ENCODE data around the gene SLC27A2. TPM values are rescaled to one million over a fixed set of nuclear protein-coding genes. Genes with fewer than 3 reads are reported as not detected.
A peak's percentile ranks its signal among the peaks of the same experiment; 100 is the strongest.
"Not testable (repeated sequence)": the region's sequence is repeated elsewhere in the genome, so short reads cannot be mapped to it uniquely, and the experiment has no call there.

The SLC27A2 gene
- total RNA-seq (2014; rRNA removed): 5.8 and 8.1 TPM in 2 replicates
- Bru-seq, nascent RNA: percentile 31 among the genes with signal in this experiment
- BruChase-seq, experiment 1, labeled RNA remaining after a 6-hour chase: percentile 25 among the genes with signal in this experiment
- BruChase-seq, experiment 2, labeled RNA remaining after a 2-hour chase: percentile 23 among the genes with signal in this experiment
- long read RNA-seq, transcript SLC27A2-201 (10 exons, 2,394 nt): major isoform, 9 of 9 reads
- long read RNA-seq, partial matches to known transcripts: 0 of 9 reads
- long read RNA-seq, other reads (novel, unspliced or antisense): 0 of 9 reads

DNA sequence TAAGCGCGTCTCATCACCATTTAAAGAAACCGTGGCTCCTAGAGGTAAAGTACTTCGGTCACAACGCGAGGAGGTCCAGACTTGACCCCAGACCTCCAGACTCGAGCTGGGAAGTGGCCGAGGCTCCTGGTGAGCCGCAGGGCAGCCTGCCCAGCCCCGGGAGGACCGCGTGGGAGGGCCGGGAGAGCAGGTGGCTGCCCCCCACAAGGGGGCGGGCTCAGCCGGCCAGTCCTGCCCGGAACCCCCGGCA lies at the start of gene SLC27A2:
Gene SLC27A2, plus strand, starts transcription at position 228 of the 250 bp plus-strand sequence. CDS start 232 bp downstream, outside the sequence.
- no peak within 1 kb of the TSS for H3K27ac ChIP-seq (ENCODE audit: low read length)
- CTCF ChIA-PET: interaction anchor here (1.2 kb wide), 1 partner anchor 134 kb away, joined by 8 read pairs; no protein-coding TSS in a partner anchor

GRCh38 chr15:50132251-50132984 lies 49.6 kb upstream of the SLC27A2 start:
- BruUV-seq (replicated peaks); DNase-seq; H3K4me2 ChIP-seq (ENCODE audit: low read length); H4K20me1 ChIP-seq (ENCODE audit: low read length); H2AFZ ChIP-seq (ENCODE audit: low read length); H3K9ac ChIP-seq (ENCODE audit: low read length); H3K4me3 ChIP-seq (ENCODE audit: low read length); H3F3A ChIP-seq (ENCODE audit: low read length, unreplicated experiment); POLR2A ChIA-PET (ENCODE audit: unreplicated experiment); H3K9me2 ChIP-seq (replicated peaks; ENCODE audit: low read length); CTCF ChIA-PET; H3K36me3 ChIP-seq (ENCODE audit: low read depth, low read length); intact Hi-C loops (cut with micrococcal nuclease); H3K27me3 ChIP-seq (ENCODE audit: low read length); H3K27ac ChIP-seq (ENCODE audit: low read length); H3K79me2 ChIP-seq (ENCODE audit: low read length); H3K9me3 ChIP-seq (ENCODE audit: low read length); ATAC-seq: not testable (repeated sequence)
- H3K4me1 ChIP-seq (ENCODE audit: insufficient read depth, low read length): peaks cover 24% of the 10 kb centered on the region

More for the DNA sequence above, at the start of gene SLC27A2:
- intact Hi-C loops (cut with micrococcal nuclease): loop anchor here (10.0 kb wide), 1 partner anchor 133 kb away; no protein-coding TSS in a partner anchor
- Histone ChIP-seq H3F3A (ENCODE audit: low read length, unreplicated experiment) (no peaks in the 10 kb centered on the region), H3K79me2 (ENCODE audit: low read length) (no peaks in the 10 kb centered on the region), H3K27me3 (ENCODE audit: low read length) (no peaks in the 10 kb centered on the region), H3K9ac (ENCODE audit: low read length) (peak within 1 kb of the TSS; percentile 38; the same call in 1 of the 2 replicates), H3K36me3 (ENCODE audit: low read depth, low read length) (no peaks in the 10 kb centered on the region), H3K4me2 (ENCODE audit: low read length) (peak within 1 kb of the TSS; percentile 92), H2AFZ (ENCODE audit: low read length) (peak within 1 kb of the TSS; percentile 94), H4K20me1 (ENCODE audit: low read length) (no peaks in the 10 kb centered on the region), H3K4me3 (ENCODE audit: low read length) (peak within 1 kb of the TSS; percentile 78), H3K9me3 (ENCODE audit: low read length) (no peaks in the 10 kb centered on the region), H3K4me1 (ENCODE audit: insufficient read depth, low read length) (peaks cover 12% of the 10 kb centered on the region; the same call in 1 of the 2 replicates), H3K9me2 (replicated peaks; ENCODE audit: low read length) (no peaks in the 10 kb centered on the region)
- DNase-seq (peak; percentile 53), ATAC-seq (peak; percentile 80)
- POLR2A ChIA-PET (ENCODE audit: unreplicated experiment): no interaction called here
- BruUV-seq (replicated peaks): no TSS peak
- no peak for TF ChIP-seq EZH2 (IDR thresholded peaks at IDR 0.05; ENCODE audit: low read length, unreplicated experiment)
- TF ChIP-seq, protein P1, sequence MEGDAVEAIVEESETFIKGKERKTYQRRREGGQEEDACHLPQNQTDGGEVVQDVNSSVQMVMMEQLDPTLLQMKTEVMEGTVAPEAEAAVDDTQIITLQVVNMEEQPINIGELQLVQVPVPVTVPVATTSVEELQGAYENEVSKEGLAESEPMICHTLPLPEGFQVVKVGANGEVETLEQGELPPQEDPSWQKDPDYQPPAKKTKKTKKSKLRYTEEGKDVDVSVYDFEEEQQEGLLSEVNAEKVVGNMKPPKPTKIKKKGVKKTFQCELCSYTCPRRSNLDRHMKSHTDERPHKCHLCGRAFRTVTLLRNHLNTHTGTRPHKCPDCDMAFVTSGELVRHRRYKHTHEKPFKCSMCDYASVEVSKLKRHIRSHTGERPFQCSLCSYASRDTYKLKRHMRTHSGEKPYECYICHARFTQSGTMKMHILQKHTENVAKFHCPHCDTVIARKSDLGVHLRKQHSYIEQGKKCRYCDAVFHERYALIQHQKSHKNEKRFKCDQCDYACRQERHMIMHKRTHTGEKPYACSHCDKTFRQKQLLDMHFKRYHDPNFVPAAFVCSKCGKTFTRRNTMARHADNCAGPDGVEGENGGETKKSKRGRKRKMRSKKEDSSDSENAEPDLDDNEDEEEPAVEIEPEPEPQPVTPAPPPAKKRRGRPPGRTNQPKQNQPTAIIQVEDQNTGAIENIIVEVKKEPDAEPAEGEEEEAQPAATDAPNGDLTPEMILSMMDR (conservative IDR thresholded peaks at IDR 0.05; ENCODE audit: low read depth, low read length): peak; percentile 49; the same call in 1 of the 2 replicates

- POLR2A ChIA-PET (ENCODE audit: unreplicated experiment): interaction anchor here (0.7 kb wide), 1 partner anchor 1254 kb away, joined by 4 read pairs; no protein-coding TSS in a partner anchor
- BruUV-seq (replicated peaks): no TSS peak
- H3K79me2 ChIP-seq (ENCODE audit: low read length): no peaks in the 10 kb centered on the region
These were observed 47.4 kb upstream of the SLC27A2 start for GRCh38 chr15:50134524-50135024.

More at GRCh38 chr15:50134524-50135024, 47.4 kb upstream of the SLC27A2 start:
- Histone ChIP-seq H3K9ac (ENCODE audit: low read length) (peak overlapping the region; percentile 50; the same call in 1 of the 2 replicates), H3F3A (ENCODE audit: low read length, unreplicated experiment) (peaks cover 6% of the 10 kb centered on the region), H3K4me1 (ENCODE audit: insufficient read depth, low read length) (peaks cover 31% of the 10 kb centered on the region), H2AFZ (ENCODE audit: low read length) (no peak overlapping the region), H3K4me3 (ENCODE audit: low read length) (no peak overlapping the region; the same call in 1 of the 2 replicates), H3K27me3 (ENCODE audit: low read length) (no peaks in the 10 kb centered on the region), H3K36me3 (ENCODE audit: low read depth, low read length) (no peaks in the 10 kb centered on the region), H3K27ac (ENCODE audit: low read length) (peak overlapping the region; percentile 91), H3K9me2 (replicated peaks; ENCODE audit: low read length) (no peaks in the 10 kb centered on the region), H4K20me1 (ENCODE audit: low read length) (no peaks in the 10 kb centered on the region), H3K4me2 (ENCODE audit: low read length) (peak overlapping the region; percentile 67), H3K9me3 (ENCODE audit: low read length) (no peaks in the 10 kb centered on the region)
- ATAC-seq (peak; percentile 71), DNase-seq (peak; percentile 74)
- TF ChIP-seq EZH2 (IDR thresholded peaks at IDR 0.05; ENCODE audit: low read length, unreplicated experiment) (no peak), EZH2phosphoT487 (IDR thresholded peaks at IDR 0.05; ENCODE audit: borderline replicate concordance, low read length) (no peak)
- TF ChIP-seq, protein P1 (conservative IDR thresholded peaks at IDR 0.05; ENCODE audit: low read depth, low read length): no peak
- CTCF ChIA-PET: interaction anchor here (1.0 kb wide), 1 partner anchor 182 kb away, joined by 4 read pairs; no protein-coding TSS in a partner anchor
- intact Hi-C loops (cut with micrococcal nuclease): loop anchor here (5.0 kb wide), 1 partner anchor 82 kb away; no protein-coding TSS in a partner anchor

Data from PC-3 (cell line).